Left forelimb (tissue), 1 donor: ENCODE measurements around the gene LIPE.

Experiments
- DNase-seq: peaks from one replicate; pipeline ENCODE4 v3.0.0-alpha.2; 2018; ENCODE audit warnings: low spot score

LIPE gene

DNA sequence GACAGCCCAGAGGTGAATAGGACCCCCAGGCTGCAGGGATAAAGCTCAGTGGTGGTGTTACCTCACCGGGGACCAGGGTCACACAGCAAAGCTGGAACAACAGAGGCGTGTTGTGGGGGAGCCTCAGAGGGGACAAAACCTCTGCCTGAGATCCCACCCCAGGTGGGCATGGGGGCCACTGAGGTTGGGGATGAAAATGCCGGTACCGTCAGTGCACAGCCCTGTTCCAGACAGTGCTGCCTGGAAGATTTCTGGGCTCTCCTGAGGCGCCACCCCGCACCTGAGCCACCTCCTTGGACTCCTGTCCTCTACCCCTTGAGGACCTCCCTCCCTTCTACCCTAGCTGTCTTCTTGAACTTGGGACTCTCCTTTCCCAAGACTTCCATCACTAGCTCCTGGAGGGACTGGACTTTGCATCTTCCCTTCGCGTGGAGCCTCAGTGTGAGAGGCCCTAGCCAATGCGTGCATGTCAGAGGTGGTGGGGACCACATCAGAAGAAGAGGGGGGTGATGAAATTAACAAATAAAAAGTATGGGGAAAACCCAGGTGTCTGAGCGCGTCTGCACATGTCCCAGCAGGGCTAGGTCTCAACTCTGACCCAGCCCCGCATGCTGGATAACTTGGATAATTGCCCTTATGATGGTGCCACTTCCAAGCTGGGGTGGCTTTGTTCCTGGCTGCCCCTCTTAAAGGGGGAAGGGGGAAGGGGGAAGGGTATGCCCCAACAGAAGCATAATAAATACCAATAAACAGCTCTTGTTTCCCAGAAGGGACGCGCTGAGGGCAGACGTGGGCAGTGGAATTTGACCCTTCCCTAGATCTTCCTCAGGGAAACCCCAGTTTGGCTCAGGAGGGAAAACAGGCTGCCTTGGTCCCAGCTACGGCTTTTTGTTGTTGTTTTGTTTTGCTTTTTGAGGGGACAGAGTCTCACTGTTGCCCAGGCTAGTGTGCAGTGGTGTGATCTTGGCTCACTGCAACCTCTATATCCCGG, 48.7 kb downstream of the LIPE start:
- DNase-seq, result no peak

- DNase-seq, result no peak
Observed at GRCh38 chr19:42376177-42376555, 51.0 kb downstream of the LIPE start.

- no peak for DNase-seq
Observed at GRCh38 chr19:42375415-42376176, 51.6 kb downstream of the LIPE start.

DNA sequence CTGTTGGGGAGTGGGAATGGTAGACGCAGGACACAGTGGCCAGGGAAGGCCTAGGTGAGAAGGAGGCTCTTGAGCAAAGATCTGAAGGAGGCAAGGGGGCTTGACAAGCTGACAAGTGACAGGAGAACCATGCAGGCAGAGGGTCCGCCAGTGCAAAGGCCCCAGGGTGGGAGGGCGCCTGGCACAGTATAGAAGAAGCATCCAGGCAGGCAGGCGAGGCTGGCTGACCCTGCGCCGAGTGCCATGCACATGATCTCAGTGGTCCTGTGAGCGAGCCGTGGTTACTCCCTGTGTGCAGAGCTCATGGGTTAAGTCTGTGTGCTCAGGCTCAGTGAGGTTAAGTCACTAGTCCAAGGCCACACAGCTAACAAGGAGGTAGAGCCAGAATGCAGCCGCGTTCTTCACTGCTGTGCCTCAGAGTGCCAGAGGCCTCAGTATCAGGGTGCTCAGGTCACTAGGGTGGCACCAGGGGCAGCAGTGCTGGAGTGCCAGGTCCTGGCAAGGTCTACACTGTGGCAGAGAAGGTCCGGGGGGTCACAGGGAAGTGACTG, 52.3 kb downstream of the LIPE start:
- no peak for DNase-seq

DNA sequence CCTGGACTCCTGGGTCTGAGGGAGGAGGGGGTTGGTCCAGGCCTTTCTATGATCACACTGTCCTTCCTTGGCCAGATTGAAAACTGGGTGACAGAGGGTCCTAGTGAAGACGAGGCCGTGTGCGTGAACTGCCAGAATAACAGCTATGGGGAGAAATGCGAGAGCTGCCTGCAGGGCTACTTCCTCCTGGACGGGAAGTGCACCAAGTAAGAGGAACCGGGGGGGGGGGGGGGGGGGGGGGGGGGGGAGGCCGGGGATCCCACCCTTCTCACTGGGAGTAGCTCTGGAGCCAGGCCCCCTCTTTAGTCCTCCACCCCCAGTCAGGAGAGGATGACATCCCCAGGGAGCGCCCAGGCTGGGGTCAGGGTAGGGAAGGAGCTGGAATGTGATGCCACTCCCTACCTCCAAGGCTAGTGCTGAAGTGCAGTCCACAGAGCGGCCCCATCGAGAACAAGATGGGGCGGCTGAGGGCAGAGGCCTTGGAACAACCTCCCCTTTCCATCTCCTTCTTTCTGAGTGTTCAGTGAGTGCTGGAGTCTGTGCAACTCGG, 56.5 kb downstream of the LIPE start:
- no peak for DNase-seq

GRCh38 chr19:42370068-42370520, 57.1 kb downstream of the LIPE start:
- DNase-seq, result no peak

DNA sequence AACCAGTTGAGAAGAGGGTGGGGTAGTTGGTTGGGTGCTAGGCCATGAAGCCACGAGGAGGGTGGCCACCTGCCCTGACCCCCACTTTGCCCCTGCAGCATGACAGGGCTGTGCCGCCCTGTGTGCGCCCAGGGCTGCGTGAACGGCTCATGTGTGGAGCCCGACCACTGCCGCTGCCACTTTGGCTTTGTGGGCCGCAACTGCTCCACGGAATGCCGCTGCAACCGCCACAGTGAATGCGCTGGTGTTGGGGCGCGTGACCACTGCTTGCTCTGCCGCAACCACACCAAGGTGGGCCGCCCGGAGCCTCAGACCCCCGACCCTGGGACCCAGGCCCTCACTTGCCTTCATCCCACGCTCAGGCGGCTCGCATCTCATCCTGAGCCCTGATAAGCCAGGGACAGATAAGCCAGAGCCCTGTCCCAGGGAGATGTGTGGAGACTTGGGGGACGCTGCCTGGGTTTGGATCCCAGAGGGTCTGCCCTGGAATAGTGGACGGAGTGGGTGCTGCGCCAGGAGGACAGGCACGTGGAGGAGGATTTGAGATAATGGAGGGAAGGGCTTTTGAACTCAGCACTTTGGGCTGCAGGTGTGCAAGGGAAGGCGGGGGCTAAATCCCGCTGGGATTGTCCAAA, 57.6 kb downstream of the LIPE start:
- DNase-seq, result no peak

GRCh38 chr19:42368765-42369164, 58.4 kb downstream of the LIPE start:
- no peak for DNase-seq

DNA sequence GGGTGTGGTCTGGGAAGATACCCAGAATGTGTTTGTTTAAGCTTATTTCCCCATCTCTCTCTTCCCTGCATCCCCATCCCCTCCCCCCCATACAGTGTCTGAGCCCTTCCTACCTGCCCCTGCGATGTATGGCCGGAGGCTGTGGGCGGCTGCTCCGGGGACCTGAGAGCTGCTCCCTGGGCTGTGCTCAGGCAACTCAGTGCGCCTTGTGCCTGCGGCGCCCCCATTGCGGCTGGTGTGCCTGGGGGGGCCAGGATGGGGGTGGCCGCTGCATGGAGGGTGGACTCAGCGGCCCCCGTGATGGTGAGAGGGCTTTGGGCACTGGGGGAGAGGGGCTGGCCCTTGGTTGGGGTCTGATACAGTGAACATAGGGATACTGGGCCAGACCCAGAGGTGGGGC, 58.8 kb downstream of the LIPE start:
- no peak for DNase-seq

GRCh38 chr19:42367929-42368328, 59.3 kb downstream of the LIPE start:
- DNase-seq, result no peak

DNA sequence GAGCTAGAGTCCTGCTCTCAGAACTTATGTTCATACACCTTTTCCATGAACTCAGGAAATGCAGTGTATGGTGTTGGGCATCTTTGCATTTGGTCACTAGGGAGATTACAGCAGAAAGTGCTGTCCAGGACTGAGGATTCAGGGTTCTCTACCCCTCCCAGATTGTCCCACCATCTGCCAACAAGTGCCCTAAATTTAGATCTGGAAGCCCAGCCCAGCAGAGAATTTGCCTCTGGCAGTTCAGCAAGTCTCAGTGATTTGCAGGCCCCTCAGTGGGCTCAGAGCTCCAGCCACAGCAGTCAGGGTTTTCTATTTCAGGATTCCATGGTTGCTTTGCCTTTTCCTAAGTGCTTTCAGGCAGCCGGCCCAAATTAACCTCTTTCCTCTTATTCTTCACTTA, 60.5 kb downstream of the LIPE start:
- DNase-seq, result no peak

DNA sequence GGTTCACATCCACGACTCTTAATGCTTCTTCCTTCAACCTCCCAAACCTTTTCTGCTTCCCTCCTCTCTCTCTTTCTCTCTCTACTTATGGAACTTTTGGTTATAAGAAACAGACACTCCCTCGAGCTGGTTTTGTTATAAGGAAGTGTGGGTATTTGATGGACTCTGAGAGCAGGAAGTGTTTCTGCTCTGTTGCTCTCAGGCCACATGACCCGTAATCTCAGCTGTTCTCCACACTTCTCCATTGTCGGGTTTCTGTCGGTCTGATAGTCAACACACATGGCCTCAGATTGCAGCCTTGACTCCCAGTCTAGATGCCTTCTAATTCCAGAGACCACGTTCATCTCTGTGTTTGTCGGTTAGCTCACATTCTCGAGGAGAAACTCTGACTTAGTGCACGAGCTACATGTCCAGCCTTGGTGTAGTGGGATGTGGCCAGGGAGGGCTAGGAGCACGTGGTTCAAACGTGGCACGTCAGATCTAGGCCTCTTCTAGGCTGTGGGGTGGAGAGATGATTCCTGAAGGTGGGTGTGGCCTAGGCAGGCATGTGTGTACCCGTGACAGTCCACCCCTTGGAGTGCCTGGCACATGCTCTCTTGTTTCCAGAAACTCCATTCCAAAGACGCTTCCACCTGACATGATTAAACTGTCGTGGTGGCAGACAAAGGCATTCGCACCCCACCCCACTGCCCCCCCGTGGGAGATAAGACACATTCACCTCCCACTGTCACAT, 63.4 kb downstream of the LIPE start:
- DNase-seq, result no peak

GRCh38 chr19:42362891-42363440, 64.2 kb downstream of the LIPE start:
- no peak for DNase-seq

DNA sequence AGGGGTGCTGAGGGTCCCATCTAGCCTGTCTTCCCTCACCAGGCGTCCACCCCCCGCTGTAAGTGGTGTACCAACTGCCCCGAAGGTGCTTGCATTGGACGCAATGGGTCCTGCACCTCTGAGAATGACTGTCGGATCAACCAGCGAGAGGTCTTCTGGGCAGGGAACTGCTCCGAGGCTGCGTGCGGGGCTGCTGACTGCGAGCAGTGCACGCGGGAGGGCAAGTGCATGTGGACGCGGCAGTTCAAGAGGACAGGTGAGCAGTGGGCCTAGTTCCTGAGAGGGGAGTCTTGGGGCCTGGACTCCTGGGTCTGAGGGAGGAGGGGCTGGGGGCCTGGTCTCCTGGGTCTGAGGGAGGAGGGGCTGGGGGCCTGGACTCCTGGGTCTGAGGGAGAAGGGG, 64.8 kb downstream of the LIPE start:
- DNase-seq, result no peak

- DNase-seq, result no peak
Observed at GRCh38 chr19:42361545-42361910, 65.7 kb downstream of the LIPE start.

DNA sequence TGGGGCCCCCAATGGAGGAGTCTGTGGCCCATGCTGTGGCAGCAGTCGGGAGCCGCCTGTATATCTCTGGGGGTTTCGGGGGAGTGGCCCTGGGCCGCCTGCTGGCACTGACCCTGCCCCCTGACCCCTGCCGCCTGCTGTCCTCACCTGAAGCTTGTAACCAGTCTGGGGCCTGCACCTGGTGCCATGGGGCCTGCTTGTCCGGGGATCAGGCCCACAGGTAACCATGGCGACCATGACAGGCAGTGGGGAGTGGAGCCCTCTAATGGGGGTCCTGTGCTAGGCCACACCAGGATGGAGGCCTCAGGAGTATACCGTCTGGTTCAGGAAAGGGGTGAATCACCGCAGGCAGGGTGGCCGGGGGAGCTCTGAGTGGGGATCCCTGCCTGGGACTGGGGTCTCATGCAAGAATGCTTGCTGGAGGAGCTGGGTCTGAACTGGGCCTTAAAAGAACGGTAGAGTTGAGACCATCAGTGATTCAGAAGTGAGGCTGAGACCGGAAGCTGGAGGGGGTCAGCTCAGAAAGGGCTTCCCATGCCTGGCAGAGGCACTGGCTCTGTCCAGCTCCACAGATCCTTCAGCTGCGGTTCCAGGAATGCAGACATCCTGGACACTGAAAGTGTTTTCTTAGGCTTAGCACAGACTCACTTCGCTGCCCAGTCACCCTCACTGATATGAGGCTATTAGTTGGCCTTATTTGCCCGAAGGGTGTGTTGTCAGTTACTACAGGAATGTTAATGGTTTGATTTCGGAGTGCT, 66.2 kb downstream of the LIPE start:
- no peak for DNase-seq

DNA sequence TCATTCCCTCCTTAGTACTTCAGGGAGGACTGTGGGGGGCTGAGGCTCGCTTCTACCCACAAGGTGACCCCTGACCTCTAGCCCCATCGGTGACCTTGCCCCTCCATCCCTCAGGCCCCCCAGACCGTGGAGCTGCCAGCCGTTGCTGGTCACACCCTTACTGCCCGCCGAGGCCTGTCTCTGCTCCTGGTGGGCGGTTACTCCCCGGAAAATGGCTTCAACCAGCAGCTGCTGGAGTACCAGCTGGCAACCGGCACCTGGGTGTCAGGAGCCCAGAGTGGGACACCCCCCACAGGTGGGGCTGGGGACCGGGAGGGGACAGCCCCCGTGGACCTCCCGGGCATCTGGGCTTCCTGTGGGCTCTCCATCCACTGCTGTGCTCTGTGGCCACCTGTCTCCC, 69.9 kb downstream of the LIPE start:
- DNase-seq, result no peak

- no peak for DNase-seq
Observed at GRCh38 chr19:42356686-42357085, 70.5 kb downstream of the LIPE start.

DNA sequence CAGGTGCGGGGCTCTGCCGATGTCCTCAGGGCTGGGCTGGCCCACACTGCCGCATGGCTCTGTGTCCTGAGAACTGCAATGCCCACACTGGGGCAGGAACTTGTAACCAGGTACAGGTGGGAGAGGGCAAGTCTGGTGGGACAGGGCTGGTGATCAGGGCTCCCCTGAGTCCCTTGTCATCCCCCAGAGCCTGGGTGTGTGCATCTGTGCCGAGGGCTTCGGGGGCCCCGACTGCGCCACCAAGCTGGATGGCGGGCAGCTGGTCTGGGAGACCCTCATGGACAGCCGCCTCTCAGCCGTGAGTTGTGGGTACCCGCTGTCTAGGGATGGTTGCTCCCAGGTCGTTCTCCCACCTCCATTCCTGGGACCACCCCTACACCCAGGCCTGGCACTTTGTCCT, 71.3 kb downstream of the LIPE start:
- no peak for DNase-seq

DNA sequence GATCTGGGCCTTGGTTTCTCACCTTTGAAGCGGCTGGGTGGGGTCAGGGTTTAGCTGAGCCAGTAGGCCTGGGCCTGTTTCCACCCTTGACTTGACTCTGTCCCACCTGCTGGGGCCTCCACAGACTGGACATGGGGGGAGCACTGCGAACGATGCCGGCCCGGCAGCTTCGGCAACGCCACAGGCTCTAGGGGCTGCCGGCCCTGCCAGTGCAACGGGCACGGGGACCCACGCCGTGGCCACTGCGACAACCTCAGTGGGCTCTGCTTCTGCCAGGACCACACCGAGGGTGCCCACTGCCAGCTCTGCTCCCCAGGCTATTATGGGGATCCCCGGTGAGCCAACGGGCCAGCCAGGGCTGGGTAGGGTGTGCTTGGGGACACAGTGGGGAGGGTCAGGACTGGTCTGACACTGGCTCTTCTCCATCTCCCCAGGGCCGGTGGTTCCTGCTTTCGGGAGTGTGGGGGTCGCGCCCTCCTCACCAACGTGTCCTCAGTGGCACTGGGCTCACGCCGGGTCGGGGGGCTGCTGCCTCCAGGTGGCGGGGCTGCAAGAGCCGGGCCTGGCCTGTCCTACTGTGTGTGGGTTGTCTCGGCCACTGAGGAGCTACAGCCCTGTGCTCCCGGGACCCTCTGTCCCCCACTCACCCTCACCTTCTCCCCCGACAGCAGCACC, 73.7 kb downstream of the LIPE start:
- no peak for DNase-seq
